ENCODE results near the gene GBX1. TPM values are rescaled to one million over a fixed set of nuclear protein-coding genes. Genes with fewer than 3 reads are reported as not detected.

GBX1 gene
- total RNA-seq, 1 experiment from 2014 or later: not detected

GRCh38 chr7:151173386-151174245 lies 6.1 kb upstream of the GBX1 start:
- CTCF ChIA-PET: interaction anchor here (0.6 kb wide), 1 partner anchor 64 kb away, joined by 5 read pairs; no protein-coding TSS in a partner anchor
- peaks cover 31% of the 10 kb centered on the region for H3K27me3 Mint-ChIP-seq (ENCODE audit: insufficient read depth, unreplicated experiment)

DNA sequence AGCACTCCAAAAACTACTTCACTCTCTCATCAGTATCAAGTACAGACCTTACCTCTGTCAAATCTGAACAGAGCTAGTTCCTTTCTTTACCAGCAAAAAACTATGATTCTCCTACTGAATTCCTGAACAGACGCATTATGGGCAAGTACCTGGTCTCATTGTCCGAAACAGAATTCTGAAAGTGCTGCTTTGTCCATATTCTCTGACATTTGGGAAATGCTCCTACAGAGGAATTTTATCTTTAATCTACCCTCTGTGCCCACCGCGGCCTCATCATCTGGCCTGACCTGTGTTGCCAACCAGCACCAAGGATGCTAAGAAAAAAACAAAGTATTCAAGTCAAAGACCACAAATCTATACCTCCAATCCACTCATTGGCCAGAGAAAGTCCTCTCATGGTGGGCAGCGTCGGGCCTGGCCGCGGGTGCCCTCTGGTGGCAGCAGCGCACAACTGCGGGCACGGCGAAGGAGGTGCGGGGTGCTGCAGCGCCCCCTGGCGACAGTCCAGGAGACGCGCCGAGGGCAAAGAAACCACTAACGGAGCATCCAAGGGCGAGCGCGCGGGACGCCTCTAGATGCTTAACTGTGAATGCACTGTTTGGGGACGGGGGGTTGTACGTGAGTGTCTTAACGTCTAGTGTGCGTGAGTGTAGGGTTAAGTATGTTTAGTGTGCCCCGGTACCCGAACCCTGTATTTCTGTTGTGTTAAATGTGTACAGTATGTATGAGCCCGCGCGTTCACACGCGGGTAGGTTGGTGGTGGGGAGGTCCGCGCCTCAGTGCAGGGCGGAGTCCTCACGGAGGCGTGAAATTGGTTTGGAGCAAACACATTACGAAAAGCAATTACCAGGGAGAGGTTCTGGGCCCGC lies 5.0 kb upstream of the GBX1 start:
- H3K27ac Mint-ChIP-seq (ENCODE audit: unreplicated experiment): no peak overlapping the region
- peaks cover 5% of the 10 kb centered on the region for H3K4me1 Mint-ChIP-seq (ENCODE audit: low read depth, unreplicated experiment)
- Histone ChIP-seq H3K36me3 (ENCODE audit: control insufficient read depth, insufficient read depth, low read length) (no peaks in the 10 kb centered on the region), H3K4me1 (no peaks in the 10 kb centered on the region), H3K27me3 (replicated peaks; ENCODE audit: control insufficient read depth, insufficient read depth, low read length) (peaks cover 4% of the 10 kb centered on the region), H3K4me3 (ENCODE audit: low read depth, low read length) (no peak overlapping the region), H3K9me3 (no peaks in the 10 kb centered on the region)
- no TSS peak for BruUV-seq (replicated peaks)
- no peak overlapping the region for H3K4me3 Mint-ChIP-seq (ENCODE audit: unreplicated experiment)
- ChIA-PET CTCF (no interaction called here), POLR2A (no interaction called here)
- no peaks in the 10 kb centered on the region for H3K36me3 Mint-ChIP-seq (ENCODE audit: insufficient read depth, unreplicated experiment)
- DNase-seq: peak; percentile 63 to 84
- peaks cover 33% of the 10 kb centered on the region for H3K27me3 Mint-ChIP-seq (ENCODE audit: insufficient read depth, unreplicated experiment)
- no peaks in the 10 kb centered on the region for H3K9me3 Mint-ChIP-seq (ENCODE audit: unreplicated experiment)
- TF ChIP-seq, protein P1, sequence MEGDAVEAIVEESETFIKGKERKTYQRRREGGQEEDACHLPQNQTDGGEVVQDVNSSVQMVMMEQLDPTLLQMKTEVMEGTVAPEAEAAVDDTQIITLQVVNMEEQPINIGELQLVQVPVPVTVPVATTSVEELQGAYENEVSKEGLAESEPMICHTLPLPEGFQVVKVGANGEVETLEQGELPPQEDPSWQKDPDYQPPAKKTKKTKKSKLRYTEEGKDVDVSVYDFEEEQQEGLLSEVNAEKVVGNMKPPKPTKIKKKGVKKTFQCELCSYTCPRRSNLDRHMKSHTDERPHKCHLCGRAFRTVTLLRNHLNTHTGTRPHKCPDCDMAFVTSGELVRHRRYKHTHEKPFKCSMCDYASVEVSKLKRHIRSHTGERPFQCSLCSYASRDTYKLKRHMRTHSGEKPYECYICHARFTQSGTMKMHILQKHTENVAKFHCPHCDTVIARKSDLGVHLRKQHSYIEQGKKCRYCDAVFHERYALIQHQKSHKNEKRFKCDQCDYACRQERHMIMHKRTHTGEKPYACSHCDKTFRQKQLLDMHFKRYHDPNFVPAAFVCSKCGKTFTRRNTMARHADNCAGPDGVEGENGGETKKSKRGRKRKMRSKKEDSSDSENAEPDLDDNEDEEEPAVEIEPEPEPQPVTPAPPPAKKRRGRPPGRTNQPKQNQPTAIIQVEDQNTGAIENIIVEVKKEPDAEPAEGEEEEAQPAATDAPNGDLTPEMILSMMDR (IDR thresholded peaks at IDR 0.05; ENCODE audit: insufficient read depth in 1 of 2, low read depth in 1 of 2, low read length in 1 of 2, severe bottlenecking in 1 of 2, unreplicated experiment in 1 of 2): peak; percentile 100
- intact Hi-C loops (cut with micrococcal nuclease; ENCODE audit: unreplicated experiment): loop anchor here (1.0 to 2.0 kb wide), 3 partner anchors 48 to 138 kb away; partner anchors contain the start of gene SMARCD3

More at GRCh38 chr7:151173386-151174245, 6.1 kb upstream of the GBX1 start:
- Mint-ChIP-seq H3K4me1 (ENCODE audit: low read depth, unreplicated experiment) (peaks cover under 1% of the 10 kb centered on the region), H3K27ac (ENCODE audit: unreplicated experiment) (no peak overlapping the region), H3K4me3 (ENCODE audit: unreplicated experiment) (no peak overlapping the region), H3K36me3 (ENCODE audit: insufficient read depth, unreplicated experiment) (no peaks in the 10 kb centered on the region), H3K9me3 (ENCODE audit: unreplicated experiment) (no peaks in the 10 kb centered on the region)
- Histone ChIP-seq H3K4me1 (no peaks in the 10 kb centered on the region), H3K27me3 (replicated peaks; ENCODE audit: control insufficient read depth, insufficient read depth, low read length) (peaks cover 4% of the 10 kb centered on the region), H3K4me3 (ENCODE audit: low read depth, low read length) (no peak overlapping the region), H3K9me3 (no peaks in the 10 kb centered on the region), H3K36me3 (ENCODE audit: control insufficient read depth, insufficient read depth, low read length) (no peaks in the 10 kb centered on the region)
- intact Hi-C loops (cut with micrococcal nuclease; ENCODE audit: unreplicated experiment): loop anchor here (2.0 kb wide), 2 partner anchors 75 to 137 kb away; partner anchors contain the start of gene SMARCD3
- TF ChIP-seq, protein P1 (IDR thresholded peaks at IDR 0.05; ENCODE audit: insufficient read depth in 1 of 2, low read depth in 1 of 2, low read length in 1 of 2, severe bottlenecking in 1 of 2, unreplicated experiment in 1 of 2): no peak
- POLR2A ChIA-PET: no interaction called here
- BruUV-seq (replicated peaks): no TSS peak
- peak in 1 of 2 experiments; percentile 25 for DNase-seq

DNA sequence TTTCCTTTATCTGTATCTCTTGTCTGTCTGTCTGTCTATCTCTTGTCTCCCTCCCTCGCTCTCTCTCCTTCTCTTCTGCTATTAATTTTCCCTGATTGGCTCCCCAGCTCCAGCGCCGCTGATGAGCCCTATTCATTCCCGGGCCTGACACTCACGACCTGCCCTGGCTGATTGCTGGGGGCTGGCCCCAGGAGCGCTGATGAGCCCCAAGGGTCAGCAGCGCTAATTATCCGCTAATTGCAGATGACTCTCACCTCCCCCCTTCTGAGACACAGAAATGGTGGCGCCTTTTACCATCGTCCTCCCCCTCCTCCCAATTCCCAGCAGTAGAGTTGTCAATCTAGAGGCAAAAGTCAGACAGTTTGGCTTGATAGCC lies 1.3 kb upstream of the GBX1 start:
- H3K4me1 Mint-ChIP-seq (ENCODE audit: low read depth, unreplicated experiment): peaks cover 5% of the 10 kb centered on the region

More for the DNA sequence above, 1.3 kb upstream of the GBX1 start:
- H3K27me3 ChIP-seq (replicated peaks; ENCODE audit: control insufficient read depth, insufficient read depth, low read length): peaks cover 13% of the 10 kb centered on the region
- Mint-ChIP-seq H3K27me3 (ENCODE audit: insufficient read depth, unreplicated experiment) (peaks cover 33% of the 10 kb centered on the region), H3K9me3 (ENCODE audit: unreplicated experiment) (no peaks in the 10 kb centered on the region), H3K4me3 (ENCODE audit: unreplicated experiment) (peak overlapping the region; percentile 62), H3K27ac (ENCODE audit: unreplicated experiment) (no peak overlapping the region), H3K36me3 (ENCODE audit: insufficient read depth, unreplicated experiment) (no peaks in the 10 kb centered on the region)
- no peak for DNase-seq
- 0 out of 2 replicates have a peak, but pooled peaks cover 4% of the 10 kb centered on the region for H3K4me1 ChIP-seq
- no peaks in the 10 kb centered on the region for H3K9me3 ChIP-seq
- BruUV-seq (replicated peaks): no TSS peak
- no peaks in the 10 kb centered on the region for H3K36me3 ChIP-seq (ENCODE audit: control insufficient read depth, insufficient read depth, low read length)
- POLR2A ChIA-PET: no interaction called here
- CTCF ChIA-PET: interaction anchor here (0.7 to 1.6 kb wide), 2 partner anchors 45 to 200 kb away, joined by 3 to 4 read pairs; no protein-coding TSS in a partner anchor
- H3K4me3 ChIP-seq (ENCODE audit: low read depth, low read length): no peak overlapping the region
- TF ChIP-seq, protein P1 (IDR thresholded peaks at IDR 0.05; ENCODE audit: insufficient read depth in 1 of 2, low read depth in 1 of 2, low read length in 1 of 2, severe bottlenecking in 1 of 2, unreplicated experiment in 1 of 2): no peak
- intact Hi-C loops (cut with micrococcal nuclease; ENCODE audit: unreplicated experiment): loop anchor here (1.0 kb wide), 1 partner anchor 44 kb away; no protein-coding TSS in a partner anchor
